ENCODE measurements around the gene LAMA3.
"Not testable (repeated sequence)": the region's sequence is repeated elsewhere in the genome, so short reads cannot be mapped to it uniquely, and the experiment has no call there.

LAMA3 gene

DNA sequence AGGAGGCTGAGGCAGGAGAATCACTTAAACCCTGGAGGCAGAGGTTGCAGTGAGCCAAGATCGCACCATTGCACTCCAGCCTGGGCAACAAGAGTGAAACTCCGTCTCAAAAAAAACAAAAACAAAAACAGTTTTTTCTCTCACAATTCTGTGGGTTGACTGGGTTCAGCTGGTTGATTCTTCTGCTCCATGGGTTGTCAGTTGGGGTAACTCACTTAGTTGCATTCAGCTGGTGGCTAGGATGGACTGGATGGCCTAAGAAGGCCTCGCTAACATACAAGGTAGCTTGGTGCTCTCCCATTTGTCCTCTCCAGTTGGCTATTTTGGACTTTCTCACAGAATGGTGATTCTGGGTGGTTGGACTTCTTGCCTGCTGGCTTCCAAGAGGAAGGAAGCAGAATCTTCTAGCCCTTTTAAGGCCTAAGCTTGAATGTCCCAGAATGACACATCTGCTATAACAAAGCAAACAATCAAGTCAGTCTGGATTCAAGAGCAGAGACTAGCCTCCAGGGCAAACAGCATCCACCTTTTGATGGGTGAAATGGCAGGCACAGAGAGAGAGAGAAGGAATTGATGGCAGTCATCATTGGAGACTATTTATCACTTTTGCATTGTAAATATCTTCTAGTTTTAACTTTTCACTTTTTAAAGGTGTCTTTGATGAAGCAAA, 17.9 kb downstream of the LAMA3 start:
- DNase-seq (ENCODE audit: low read depth): no peak

DNA sequence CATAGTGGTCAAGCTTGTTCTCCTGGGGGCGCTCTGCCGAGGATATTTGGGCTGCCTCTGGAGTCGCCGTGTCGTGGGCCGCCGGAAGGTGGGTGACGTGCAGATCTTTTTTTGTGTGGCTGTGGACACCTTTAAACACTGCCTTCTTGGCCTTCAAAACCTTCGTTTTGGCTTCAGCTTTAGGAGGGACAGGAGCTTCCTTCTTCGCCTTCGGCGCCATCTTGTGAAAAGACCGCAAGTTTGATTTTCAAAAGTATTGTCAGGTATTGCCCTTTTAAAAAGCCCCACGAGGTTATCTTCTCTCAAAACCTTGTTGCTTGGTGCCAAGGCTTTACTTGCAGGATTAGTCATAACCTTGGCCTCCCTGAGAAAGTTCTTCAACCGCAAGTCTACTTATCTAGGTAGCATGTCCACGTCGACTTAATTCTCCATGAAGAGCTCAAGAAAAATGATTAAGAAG, 20.8 kb downstream of the LAMA3 start:
- DNase-seq (ENCODE audit: low read depth): no peak

GRCh38 chr18:23710946-23711345, 21.7 kb downstream of the LAMA3 start:
- DNase-seq (ENCODE audit: low read depth): no peak

GRCh38 chr18:23711426-23711825, 22.2 kb downstream of the LAMA3 start:
- DNase-seq (ENCODE audit: low read depth): no peak

DNA sequence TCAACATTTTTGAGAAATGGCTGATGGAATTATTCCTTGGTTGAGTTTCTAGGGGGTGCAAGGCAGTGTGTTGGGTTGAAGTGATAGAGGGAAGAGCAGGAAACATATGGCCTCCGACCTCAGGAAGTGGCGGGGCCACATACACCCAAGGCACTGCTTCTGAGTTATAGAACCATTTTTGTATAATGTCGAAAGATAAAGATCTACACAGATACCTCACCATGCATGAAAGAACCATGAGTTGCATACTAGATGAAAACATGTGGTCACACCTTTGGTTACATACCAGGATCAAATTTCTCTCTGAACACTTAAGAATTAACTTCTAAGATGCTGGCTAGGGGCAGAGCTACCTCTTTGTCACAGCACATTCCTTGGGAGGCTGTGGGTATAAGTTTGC, 23.2 kb downstream of the LAMA3 start:
- DNase-seq (ENCODE audit: low read depth): peak; percentile 46

GRCh38 chr18:23714576-23714975, 25.3 kb downstream of the LAMA3 start:
- DNase-seq (ENCODE audit: low read depth): no peak

GRCh38 chr18:23716079-23716478, 26.8 kb downstream of the LAMA3 start:
- not testable (repeated sequence) for DNase-seq (ENCODE audit: low read depth)

- no peak for DNase-seq (ENCODE audit: low read depth)
These were observed 27.3 kb downstream of the LAMA3 start for GRCh38 chr18:23716516-23716915.

- DNase-seq (ENCODE audit: low read depth): no peak
These were observed 27.7 kb downstream of the LAMA3 start for GRCh38 chr18:23716966-23717365.

DNA sequence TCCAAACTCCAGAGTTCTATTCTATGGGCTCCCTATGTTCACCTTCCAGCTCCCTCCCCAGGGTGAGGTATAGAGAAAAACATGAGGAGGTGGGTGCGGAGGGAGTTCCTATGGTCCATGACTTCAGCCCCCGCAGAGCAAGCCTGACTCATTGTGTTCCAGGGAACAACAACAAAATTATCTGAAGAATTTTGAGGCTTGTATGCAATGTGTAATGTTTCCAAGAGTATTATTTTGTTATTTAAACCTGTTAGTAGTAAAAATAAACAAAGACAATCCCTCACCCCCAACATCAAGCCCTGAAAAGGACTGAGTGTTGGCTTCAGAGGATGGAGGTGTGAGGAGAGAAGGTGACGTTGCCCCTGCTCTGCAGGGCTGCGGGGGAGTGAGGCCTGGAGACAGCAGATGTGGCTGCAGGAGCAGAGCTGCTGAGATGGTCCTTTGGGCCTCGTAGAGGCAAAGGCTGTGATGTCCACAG, 29.0 kb downstream of the LAMA3 start:
- no peak for DNase-seq (ENCODE audit: low read depth)

- no peak for DNase-seq (ENCODE audit: low read depth)
These were observed 29.5 kb downstream of the LAMA3 start for GRCh38 chr18:23718731-23719130.

GRCh38 chr18:23719634-23720201, 30.5 kb downstream of the LAMA3 start:
- DNase-seq (ENCODE audit: low read depth): no peak

- DNase-seq (ENCODE audit: low read depth): no peak
These were observed 32.6 kb downstream of the LAMA3 start for GRCh38 chr18:23721696-23722480.

DNA sequence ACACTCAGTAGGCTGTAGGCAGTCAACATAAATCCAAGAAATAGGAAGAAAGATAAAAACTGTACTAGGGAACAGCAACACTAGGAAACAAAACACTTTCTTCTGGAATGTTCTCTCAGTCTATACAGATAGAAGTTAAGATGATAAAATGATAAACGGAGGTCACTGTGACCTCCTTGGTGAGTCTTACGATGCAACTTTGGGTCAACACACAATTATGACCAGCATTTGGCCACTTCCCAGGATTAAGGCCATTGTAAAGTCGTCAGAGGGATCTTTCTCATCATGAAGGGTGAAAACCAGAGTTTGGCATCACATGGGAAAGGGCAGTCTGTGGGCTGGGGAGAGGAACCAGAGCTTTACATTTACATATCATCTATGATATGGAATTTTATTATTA, 33.4 kb downstream of the LAMA3 start:
- no peak for DNase-seq (ENCODE audit: low read depth)

DNA sequence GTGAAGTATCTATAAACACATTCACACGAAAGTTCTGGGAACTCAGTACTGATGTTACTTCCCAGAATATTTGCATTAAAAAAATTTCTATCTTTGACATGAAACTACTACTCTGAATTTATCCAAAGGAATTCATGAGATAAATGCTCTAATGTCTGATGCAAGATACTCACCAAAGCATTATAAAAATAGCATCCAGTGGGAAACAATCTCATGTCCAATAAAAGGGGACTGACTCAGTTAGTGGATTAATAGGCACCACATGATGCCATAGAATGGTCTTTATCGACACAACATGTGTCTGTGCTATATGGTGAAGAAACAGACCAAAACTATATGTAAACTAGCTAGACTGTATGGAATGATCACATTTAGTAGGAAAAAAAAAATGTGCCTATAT, 33.9 kb downstream of the LAMA3 start:
- no peak for DNase-seq (ENCODE audit: low read depth)

- DNase-seq (ENCODE audit: low read depth): no peak
These were observed 35.4 kb downstream of the LAMA3 start for GRCh38 chr18:23724681-23725080.

DNA sequence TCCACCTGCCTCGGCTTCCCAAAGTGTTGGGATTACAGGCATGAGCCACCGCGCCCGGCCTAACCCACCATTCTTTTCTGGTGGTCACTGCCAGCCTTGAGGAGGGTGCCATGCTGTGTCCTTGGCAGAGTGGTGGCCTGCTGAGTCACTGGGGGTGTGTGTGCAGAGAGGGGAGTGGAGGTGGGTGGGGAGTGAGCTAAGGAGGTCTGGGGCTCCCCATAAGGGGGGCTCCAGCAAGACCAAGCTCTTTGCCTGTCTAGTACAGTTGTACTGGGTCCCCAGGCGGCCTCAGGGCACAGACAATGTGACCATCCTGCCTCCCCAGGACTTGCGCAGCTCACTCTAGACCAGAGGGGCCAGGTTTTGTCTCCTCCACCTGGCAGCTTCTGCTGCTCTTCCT, 36.1 kb downstream of the LAMA3 start:
- DNase-seq (ENCODE audit: low read depth): no peak

GRCh38 chr18:23725827-23726661, 36.8 kb downstream of the LAMA3 start:
- no peak for DNase-seq (ENCODE audit: low read depth)

DNA sequence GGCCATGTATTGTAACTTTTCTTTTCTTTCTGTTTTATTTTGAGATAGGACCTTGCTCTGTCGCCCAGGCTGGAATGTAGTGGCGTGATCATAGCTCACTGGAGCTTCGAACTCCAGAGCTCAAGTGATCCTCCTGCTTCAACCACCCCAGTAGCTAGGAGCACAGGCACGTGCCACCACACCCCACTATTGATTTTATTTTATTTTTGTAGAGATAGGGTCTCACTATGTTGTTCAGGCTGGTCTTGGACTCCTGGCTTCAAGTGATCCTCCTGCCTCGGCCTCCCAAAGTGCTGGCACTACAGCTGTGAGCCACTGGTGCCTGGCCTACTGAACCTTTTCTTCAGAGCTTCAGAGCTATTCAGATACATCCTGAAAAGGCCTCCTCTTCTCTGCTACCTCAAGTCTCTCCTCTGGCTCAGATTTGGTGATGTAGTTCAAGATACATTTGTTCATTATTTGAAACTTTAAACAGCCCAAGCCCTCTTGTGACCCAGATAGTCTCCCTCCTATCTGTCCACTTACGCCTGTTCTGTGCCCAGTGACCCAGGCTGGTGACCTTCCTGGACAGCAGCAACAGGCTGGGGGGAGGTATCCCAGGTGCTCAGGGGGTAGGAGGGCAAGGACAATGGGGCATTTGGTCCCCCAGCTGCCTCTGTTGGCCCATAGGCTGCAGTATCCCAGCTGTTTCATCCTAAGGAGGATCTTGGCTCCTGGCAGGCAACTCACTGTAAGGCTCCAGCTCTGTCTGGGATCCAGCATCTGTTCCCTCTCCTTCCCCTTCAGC, 38.6 kb downstream of the LAMA3 start:
- no peak for DNase-seq (ENCODE audit: low read depth)

DNA sequence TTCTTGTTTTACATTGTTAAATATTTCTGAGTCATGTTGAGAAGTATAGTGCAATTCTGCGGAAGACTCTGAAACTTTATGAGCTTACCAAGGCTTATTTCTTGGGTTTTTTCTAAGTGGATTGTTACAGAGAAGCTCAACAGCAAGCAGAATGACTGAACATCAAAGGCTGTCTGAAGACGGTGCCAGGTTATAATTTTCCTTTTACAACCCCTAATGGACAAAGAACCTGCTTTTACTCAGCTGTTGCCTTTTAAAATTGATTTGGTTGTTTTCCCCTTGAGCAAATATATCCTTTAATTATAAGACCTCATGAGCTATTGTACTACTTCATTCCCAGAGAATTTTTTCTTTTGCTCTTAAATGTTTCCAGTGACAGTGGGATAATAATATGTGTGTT, 41.6 kb downstream of the LAMA3 start:
- no peak for DNase-seq (ENCODE audit: low read depth)

GRCh38 chr18:23731861-23732260, 42.6 kb downstream of the LAMA3 start:
- no peak for DNase-seq (ENCODE audit: low read depth)

Measured in CMK (cell line).